ENCODE measurements around the gene CENPU. TPM values are rescaled to one million over a fixed set of nuclear protein-coding genes. Genes with fewer than 3 reads are reported as not detected.

Gene CENPU
- polyA plus RNA-seq, 1 donor, result 13.9 TPM

- H3K4me3 ChIP-seq (ENCODE audit: low read length), result no peak overlapping the region
- no peaks in the 10 kb centered on the region for H3K9me3 ChIP-seq (ENCODE audit: control insufficient read depth, low read depth, low read length)
- H3K36me3 ChIP-seq (ENCODE audit: control insufficient read depth, insufficient read depth, low read length), result peaks cover 4% of the 10 kb centered on the region
- H3K27ac ChIP-seq (ENCODE audit: low read length), result no peak overlapping the region
- 100% methylated on average over 1 of the region's 7 CpGs for whole genome bisulfite sequencing (ENCODE audit: insufficient coverage, low lambda C conversion rate)
- no peaks in the 10 kb centered on the region for H3K4me1 ChIP-seq (ENCODE audit: control insufficient read depth, insufficient read depth, low read length)
- DNase-seq, result no peak
- H3K27me3 ChIP-seq (ENCODE audit: control insufficient read depth, insufficient read depth, low read length), result no peaks in the 10 kb centered on the region
These were observed 35.4 kb upstream of the CENPU start for GRCh38 chr4:184769141-184769765.

DNA sequence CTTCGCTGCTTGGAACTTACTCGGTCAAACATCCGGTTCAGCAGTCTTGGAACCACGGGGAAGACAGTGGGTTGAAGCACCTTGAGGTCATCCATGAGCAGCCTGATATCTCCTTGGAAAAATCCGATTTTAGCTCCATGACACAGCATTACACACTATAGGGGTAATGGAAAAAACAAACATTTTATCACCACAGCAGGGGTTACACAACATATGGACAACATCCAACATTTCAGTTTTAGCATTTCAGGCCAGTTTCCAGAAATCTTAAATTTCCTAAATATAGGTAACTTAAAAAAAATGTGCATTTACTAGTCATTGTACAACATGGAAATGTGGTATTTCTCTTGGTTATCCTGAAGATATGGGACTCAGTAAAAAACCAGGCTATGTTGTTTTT, 34.4 kb upstream of the CENPU start:
- no peak for DNase-seq
- 91% methylated on average over 4 of the region's 5 CpGs for WGBS (ENCODE audit: insufficient coverage, low lambda C conversion rate)
- H3K4me1 ChIP-seq (ENCODE audit: control insufficient read depth, insufficient read depth, low read length), result no peaks in the 10 kb centered on the region
- H3K27me3 ChIP-seq (ENCODE audit: control insufficient read depth, insufficient read depth, low read length), result no peaks in the 10 kb centered on the region
- H3K4me3 ChIP-seq (ENCODE audit: low read length), result no peak overlapping the region
- H3K36me3 ChIP-seq (ENCODE audit: control insufficient read depth, insufficient read depth, low read length), result peaks cover 4% of the 10 kb centered on the region
- H3K9me3 ChIP-seq (ENCODE audit: control insufficient read depth, low read depth, low read length), result no peaks in the 10 kb centered on the region
- H3K27ac ChIP-seq (ENCODE audit: low read length), result no peak overlapping the region

DNA sequence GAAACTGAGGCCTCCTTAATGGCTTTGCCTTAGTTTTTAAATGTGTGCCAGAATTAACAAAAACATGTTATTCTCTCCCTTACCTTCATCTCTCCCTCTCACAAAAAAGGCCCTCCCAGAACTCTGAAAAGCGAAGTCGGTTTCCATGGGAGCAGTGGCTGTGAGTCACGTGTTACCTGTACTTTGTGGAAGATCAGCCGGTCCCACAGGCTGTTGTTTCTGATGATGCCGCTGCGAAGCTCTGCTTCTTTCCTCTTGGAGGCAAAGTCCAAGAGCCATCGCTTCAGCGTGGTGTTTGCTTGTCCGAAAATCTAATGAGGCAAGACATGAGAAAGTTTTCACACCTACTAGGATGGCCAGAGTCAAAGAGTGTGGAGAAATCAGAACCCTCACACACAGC, 32.5 kb upstream of the CENPU start:
- WGBS (ENCODE audit: insufficient coverage, low lambda C conversion rate), result 100% methylated on average over 1 of the region's 9 CpGs

DNA sequence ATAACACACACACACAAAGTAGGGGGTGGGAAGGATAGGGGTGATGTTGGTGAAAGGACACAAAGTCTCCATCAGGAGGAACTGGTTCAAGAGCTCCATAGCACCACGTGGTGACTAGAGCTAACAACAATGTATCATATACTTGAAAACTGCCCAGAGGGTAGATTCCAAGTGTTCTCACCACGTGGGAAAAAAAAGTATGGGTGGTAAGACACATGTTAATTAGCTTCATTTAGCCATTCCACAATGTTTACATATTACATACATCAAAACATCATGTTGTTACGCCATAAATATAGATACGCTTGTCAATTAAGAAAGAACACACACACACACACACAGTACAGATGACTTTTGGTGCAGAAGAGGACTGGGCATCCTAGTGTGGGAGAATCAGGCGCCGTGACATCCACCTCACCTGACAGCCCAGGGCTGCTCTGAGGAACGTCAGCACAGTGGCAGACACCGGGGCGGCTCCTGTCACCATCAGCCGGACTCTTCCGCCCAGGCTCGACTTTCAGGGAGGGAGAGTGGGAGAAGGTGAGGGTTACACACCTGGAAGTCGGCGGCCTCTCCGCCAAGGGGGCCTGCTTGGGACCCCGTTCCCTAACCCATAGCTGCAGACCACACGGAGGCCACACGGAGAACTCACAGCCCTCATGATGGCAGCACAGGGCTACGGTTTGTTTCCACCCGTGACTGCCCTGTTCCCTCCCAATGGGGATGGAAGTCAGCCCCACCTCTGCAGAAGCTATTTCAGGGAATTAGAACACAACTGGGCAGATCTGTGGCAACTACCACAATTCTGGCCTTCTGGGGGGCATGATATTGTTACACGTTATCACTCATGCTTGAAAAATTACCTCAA, 31.8 kb upstream of the CENPU start:
- Histone ChIP-seq H3K9me3 (ENCODE audit: control insufficient read depth, low read depth, low read length) (no peaks in the 10 kb centered on the region), H3K36me3 (ENCODE audit: control insufficient read depth, insufficient read depth, low read length) (peaks cover 4% of the 10 kb centered on the region), H3K4me1 (ENCODE audit: control insufficient read depth, insufficient read depth, low read length) (no peaks in the 10 kb centered on the region), H3K27me3 (ENCODE audit: control insufficient read depth, insufficient read depth, low read length) (no peaks in the 10 kb centered on the region), H3K27ac (ENCODE audit: low read length) (no peak overlapping the region), H3K4me3 (ENCODE audit: low read length) (no peak overlapping the region)
- DNase-seq, result no peak
- WGBS (ENCODE audit: insufficient coverage, low lambda C conversion rate), result no CpG with 5 or more reads among the region's 21 CpGs

More for the DNA sequence above, 32.5 kb upstream of the CENPU start:
- Histone ChIP-seq H3K4me3 (ENCODE audit: low read length) (no peak overlapping the region), H3K4me1 (ENCODE audit: control insufficient read depth, insufficient read depth, low read length) (no peaks in the 10 kb centered on the region), H3K27me3 (ENCODE audit: control insufficient read depth, insufficient read depth, low read length) (no peaks in the 10 kb centered on the region), H3K9me3 (ENCODE audit: control insufficient read depth, low read depth, low read length) (no peaks in the 10 kb centered on the region), H3K27ac (ENCODE audit: low read length) (no peak overlapping the region), H3K36me3 (ENCODE audit: control insufficient read depth, insufficient read depth, low read length) (peaks cover 4% of the 10 kb centered on the region)
- DNase-seq, result peak; percentile 40 to 63

- Histone ChIP-seq H3K4me3 (ENCODE audit: low read length) (no peak overlapping the region), H3K27ac (ENCODE audit: low read length) (no peak overlapping the region), H3K4me1 (ENCODE audit: control insufficient read depth, insufficient read depth, low read length) (no peaks in the 10 kb centered on the region), H3K27me3 (ENCODE audit: control insufficient read depth, insufficient read depth, low read length) (no peaks in the 10 kb centered on the region), H3K9me3 (ENCODE audit: control insufficient read depth, low read depth, low read length) (no peaks in the 10 kb centered on the region), H3K36me3 (ENCODE audit: control insufficient read depth, insufficient read depth, low read length) (peaks cover 7% of the 10 kb centered on the region)
- no CpG with 5 or more reads among the region's 4 CpGs for WGBS (ENCODE audit: insufficient coverage, low lambda C conversion rate)
- DNase-seq, result no peak
These were observed 30.7 kb upstream of the CENPU start for GRCh38 chr4:184764601-184765000.

DNA sequence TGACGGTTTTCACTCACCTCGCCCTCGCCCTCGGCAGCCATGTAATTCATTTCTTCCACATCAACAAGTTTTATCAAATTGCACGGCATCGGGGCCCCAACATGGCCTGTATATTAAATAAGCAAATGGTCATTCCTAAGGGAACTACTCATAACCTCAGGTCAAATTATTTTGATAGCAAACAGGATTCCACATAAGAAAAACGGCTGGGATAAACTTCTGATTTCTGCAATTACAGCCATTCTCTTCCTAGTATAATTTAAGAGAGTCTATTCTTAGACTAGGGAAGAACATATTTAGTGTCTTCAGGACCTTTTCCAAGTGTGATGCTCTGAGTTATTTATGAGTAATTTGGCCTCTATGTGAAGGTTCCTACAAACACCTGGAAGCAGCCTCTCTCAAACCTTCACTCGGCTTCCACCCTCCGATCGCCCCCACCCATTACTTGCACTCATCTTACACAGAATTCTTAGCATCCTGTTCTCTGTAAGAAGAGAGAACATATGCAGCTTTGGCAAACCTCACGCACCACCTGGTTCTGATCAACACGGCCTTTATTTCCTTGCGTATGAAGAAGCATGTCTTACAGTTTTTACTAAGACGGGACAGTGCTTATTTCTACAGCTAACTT, 29.4 kb upstream of the CENPU start:
- Histone ChIP-seq H3K27ac (ENCODE audit: low read length) (no peak overlapping the region), H3K4me1 (ENCODE audit: control insufficient read depth, insufficient read depth, low read length) (no peaks in the 10 kb centered on the region), H3K27me3 (ENCODE audit: control insufficient read depth, insufficient read depth, low read length) (no peaks in the 10 kb centered on the region), H3K36me3 (ENCODE audit: control insufficient read depth, insufficient read depth, low read length) (peaks cover 7% of the 10 kb centered on the region), H3K4me3 (ENCODE audit: low read length) (no peak overlapping the region), H3K9me3 (ENCODE audit: control insufficient read depth, low read depth, low read length) (no peaks in the 10 kb centered on the region)
- peak in 1 of 2 donors; percentile 14 for DNase-seq
- WGBS (ENCODE audit: insufficient coverage, low lambda C conversion rate), result 100% methylated on average over 1 of the region's 14 CpGs

DNA sequence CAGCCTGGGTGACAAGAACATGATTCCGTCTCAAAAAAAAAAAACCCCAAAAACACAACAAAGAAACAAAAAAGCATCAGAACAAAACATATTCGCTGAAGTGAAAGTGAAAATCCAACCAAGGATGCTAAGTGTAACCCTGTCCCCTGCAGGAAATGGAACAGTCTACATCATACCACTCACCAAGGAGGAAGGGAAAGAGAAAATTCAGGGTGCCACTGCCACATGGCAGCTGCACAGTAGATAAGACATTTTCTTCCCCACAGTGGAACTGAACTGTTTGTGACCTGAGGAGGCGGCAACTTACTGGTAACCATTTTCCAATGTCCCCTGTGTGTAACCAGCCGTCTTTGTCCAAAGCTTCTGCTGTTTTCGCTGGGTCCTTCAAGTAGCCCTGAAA, 28.2 kb upstream of the CENPU start:
- no peaks in the 10 kb centered on the region for H3K9me3 ChIP-seq (ENCODE audit: control insufficient read depth, low read depth, low read length)
- no peaks in the 10 kb centered on the region for H3K4me1 ChIP-seq (ENCODE audit: control insufficient read depth, insufficient read depth, low read length)
- H3K4me3 ChIP-seq (ENCODE audit: low read length), result no peak overlapping the region
- no peaks in the 10 kb centered on the region for H3K27me3 ChIP-seq (ENCODE audit: control insufficient read depth, insufficient read depth, low read length)
- H3K27ac ChIP-seq (ENCODE audit: low read length), result no peak overlapping the region
- peak in 1 of 2 donors; percentile 14 for DNase-seq
- 100% methylated on average over 1 of the region's 5 CpGs for WGBS (ENCODE audit: insufficient coverage, low lambda C conversion rate)
- peaks cover 7% of the 10 kb centered on the region for H3K36me3 ChIP-seq (ENCODE audit: control insufficient read depth, insufficient read depth, low read length)

DNA sequence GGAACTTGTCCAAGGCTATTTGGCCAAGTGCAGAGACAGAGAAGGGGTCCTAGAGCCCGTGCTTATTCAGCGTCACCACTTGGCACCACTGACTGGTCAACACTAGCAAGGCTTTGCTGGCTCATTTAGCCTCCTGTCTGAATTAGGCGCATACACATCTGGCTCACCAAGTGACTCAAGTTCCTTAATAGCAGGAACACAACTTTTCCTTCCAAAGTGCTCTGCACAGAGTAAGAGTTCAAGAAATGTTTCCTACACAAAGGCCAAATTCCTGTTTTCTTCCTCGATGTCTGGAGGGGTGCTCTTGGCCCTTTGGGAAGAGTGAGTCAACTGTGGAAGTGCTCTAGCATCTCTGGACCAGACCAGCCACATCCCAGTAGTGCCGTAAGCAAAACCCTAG, 26.8 kb upstream of the CENPU start:
- no peak for DNase-seq
- peaks cover 3% of the 10 kb centered on the region for H3K36me3 ChIP-seq (ENCODE audit: control insufficient read depth, insufficient read depth, low read length)
- WGBS (ENCODE audit: insufficient coverage, low lambda C conversion rate), result 100% methylated on average over 1 of the region's 5 CpGs
- no peak overlapping the region for H3K27ac ChIP-seq (ENCODE audit: low read length)
- H3K4me1 ChIP-seq (ENCODE audit: control insufficient read depth, insufficient read depth, low read length), result no peaks in the 10 kb centered on the region
- H3K4me3 ChIP-seq (ENCODE audit: low read length), result no peak overlapping the region
- H3K27me3 ChIP-seq (ENCODE audit: control insufficient read depth, insufficient read depth, low read length), result no peaks in the 10 kb centered on the region
- no peaks in the 10 kb centered on the region for H3K9me3 ChIP-seq (ENCODE audit: control insufficient read depth, low read depth, low read length)

DNA sequence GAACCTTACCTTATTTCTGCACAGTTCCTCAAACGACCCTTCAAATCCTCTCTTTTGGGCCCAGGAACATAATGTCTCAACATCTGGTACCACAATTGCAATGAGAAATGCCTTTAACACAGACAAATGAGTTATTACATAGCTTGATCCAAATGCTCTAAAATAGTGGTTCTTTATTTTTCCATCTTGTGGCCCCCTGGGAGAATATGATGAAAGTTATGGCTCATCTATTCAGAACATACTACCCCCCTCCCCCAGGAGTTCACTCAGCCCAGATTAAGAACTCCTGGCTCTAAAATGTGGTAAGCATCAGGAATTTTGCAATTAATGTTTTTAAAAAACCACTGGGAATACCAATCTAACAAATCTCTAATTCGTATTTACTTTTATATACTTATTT, 23.9 kb upstream of the CENPU start:
- Histone ChIP-seq H3K4me1 (ENCODE audit: control insufficient read depth, insufficient read depth, low read length) (no peaks in the 10 kb centered on the region), H3K27ac (ENCODE audit: low read length) (no peak overlapping the region), H3K27me3 (ENCODE audit: control insufficient read depth, insufficient read depth, low read length) (no peaks in the 10 kb centered on the region), H3K9me3 (ENCODE audit: control insufficient read depth, low read depth, low read length) (no peaks in the 10 kb centered on the region), H3K4me3 (ENCODE audit: low read length) (no peak overlapping the region), H3K36me3 (ENCODE audit: control insufficient read depth, insufficient read depth, low read length) (peaks cover 3% of the 10 kb centered on the region)
- no peak for DNase-seq
- WGBS (ENCODE audit: insufficient coverage, low lambda C conversion rate), result 100% methylated on average over 1 of the region's 2 CpGs

GRCh38 chr4:184756399-184756798, 22.5 kb upstream of the CENPU start:
- H3K36me3 ChIP-seq (ENCODE audit: control insufficient read depth, insufficient read depth, low read length), result peaks cover 3% of the 10 kb centered on the region
- H3K9me3 ChIP-seq (ENCODE audit: control insufficient read depth, low read depth, low read length), result no peaks in the 10 kb centered on the region
- DNase-seq, result no peak
- no peaks in the 10 kb centered on the region for H3K27me3 ChIP-seq (ENCODE audit: control insufficient read depth, insufficient read depth, low read length)
- no peak overlapping the region for H3K27ac ChIP-seq (ENCODE audit: low read length)
- H3K4me1 ChIP-seq (ENCODE audit: control insufficient read depth, insufficient read depth, low read length), result no peaks in the 10 kb centered on the region
- H3K4me3 ChIP-seq (ENCODE audit: low read length), result no peak overlapping the region
- no CpG with 5 or more reads among the region's 6 CpGs for WGBS (ENCODE audit: insufficient coverage, low lambda C conversion rate)
